ENCODE data around the gene MICB. TPM values are rescaled to one million over a fixed set of nuclear protein-coding genes. Genes with fewer than 3 reads are reported as not detected.

The MICB gene
- polyA plus RNA-seq, 1 experiment = 23.4 TPM

DNA sequence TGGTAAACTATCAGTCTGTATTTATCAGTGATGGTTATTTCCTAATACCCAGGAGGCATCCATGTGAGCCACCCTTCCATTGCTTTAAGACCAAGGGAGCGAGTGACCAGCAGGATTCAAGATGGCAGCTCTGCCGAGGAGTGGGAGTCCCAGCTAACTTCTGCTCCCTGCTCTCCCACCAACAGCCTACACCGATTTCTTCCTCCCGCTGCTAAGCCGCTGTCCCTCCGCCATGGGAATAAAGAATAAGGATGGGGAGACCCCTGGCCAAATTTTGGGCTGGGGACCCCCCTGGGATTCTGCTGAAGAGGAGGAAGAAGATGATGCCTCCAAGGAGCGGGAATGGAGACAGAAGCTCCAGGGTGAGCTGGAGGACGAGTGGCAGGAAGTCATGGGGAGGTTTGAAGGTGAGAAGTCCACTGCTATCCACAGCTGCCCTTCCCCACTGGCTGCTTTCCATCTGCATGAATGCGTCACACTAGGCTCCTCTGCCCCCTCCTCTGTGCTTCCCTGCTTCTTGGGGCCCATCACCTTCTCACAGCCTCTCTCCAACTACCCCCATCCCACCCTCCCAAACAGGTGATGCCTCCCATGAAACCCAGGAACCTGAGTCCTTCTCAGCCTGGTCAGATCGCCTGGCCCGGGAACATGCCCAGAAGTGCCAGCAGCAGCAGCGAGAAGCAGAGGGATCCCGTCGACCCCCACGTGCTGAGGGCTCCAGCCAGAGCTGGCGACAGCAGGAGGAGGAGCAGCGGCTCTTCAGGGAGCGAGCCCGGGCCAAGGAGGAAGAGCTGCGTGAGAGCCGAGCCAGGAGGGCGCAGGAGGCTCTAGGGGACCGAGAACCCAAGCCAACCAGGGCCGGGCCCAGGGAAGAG lies 59.7 kb downstream of the MICB start:
- H3K4me3 ChIP-seq (ENCODE audit: low read depth, low read length) = no peak overlapping the region
- H3K36me3 ChIP-seq (ENCODE audit: control insufficient read depth, insufficient read depth, low read length) = peaks cover 18% of the 10 kb centered on the region
- TF ChIP-seq, protein P1, sequence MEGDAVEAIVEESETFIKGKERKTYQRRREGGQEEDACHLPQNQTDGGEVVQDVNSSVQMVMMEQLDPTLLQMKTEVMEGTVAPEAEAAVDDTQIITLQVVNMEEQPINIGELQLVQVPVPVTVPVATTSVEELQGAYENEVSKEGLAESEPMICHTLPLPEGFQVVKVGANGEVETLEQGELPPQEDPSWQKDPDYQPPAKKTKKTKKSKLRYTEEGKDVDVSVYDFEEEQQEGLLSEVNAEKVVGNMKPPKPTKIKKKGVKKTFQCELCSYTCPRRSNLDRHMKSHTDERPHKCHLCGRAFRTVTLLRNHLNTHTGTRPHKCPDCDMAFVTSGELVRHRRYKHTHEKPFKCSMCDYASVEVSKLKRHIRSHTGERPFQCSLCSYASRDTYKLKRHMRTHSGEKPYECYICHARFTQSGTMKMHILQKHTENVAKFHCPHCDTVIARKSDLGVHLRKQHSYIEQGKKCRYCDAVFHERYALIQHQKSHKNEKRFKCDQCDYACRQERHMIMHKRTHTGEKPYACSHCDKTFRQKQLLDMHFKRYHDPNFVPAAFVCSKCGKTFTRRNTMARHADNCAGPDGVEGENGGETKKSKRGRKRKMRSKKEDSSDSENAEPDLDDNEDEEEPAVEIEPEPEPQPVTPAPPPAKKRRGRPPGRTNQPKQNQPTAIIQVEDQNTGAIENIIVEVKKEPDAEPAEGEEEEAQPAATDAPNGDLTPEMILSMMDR (IDR thresholded peaks at IDR 0.05; ENCODE audit: insufficient read depth, low read depth, low read length) = no peak
- ChIA-PET CTCF (interaction anchor here (3.6 kb wide), 1 partner anchor 39 kb away, joined by 29 read pairs; no protein-coding TSS in a partner anchor), POLR2A (no interaction called here)
- H3K27me3 ChIP-seq (ENCODE audit: control insufficient read depth, insufficient read depth, low read length) = no peaks in the 10 kb centered on the region
- no peak for DNase-seq (ENCODE audit: low read depth)

- DNase-seq (ENCODE audit: low read depth) = no peak
- CTCF ChIA-PET = interaction anchor here (1.4 to 3.6 kb wide), 3 partner anchors 11 to 39 kb away, joined by 3 to 29 read pairs (median 18); partner anchors contain the start of genes LTB and NFKBIL1
- TF ChIP-seq, protein P1 (IDR thresholded peaks at IDR 0.05; ENCODE audit: insufficient read depth, low read depth, low read length) = no peak
- Histone ChIP-seq H3K27me3 (ENCODE audit: control insufficient read depth, insufficient read depth, low read length) (no peaks in the 10 kb centered on the region), H3K36me3 (ENCODE audit: control insufficient read depth, insufficient read depth, low read length) (peaks cover 18% of the 10 kb centered on the region), H3K4me3 (ENCODE audit: low read depth, low read length) (no peak overlapping the region)
- POLR2A ChIA-PET = no interaction called here
These were observed 60.3 kb downstream of the MICB start for GRCh38 chr6:31558318-31558625.

DNA sequence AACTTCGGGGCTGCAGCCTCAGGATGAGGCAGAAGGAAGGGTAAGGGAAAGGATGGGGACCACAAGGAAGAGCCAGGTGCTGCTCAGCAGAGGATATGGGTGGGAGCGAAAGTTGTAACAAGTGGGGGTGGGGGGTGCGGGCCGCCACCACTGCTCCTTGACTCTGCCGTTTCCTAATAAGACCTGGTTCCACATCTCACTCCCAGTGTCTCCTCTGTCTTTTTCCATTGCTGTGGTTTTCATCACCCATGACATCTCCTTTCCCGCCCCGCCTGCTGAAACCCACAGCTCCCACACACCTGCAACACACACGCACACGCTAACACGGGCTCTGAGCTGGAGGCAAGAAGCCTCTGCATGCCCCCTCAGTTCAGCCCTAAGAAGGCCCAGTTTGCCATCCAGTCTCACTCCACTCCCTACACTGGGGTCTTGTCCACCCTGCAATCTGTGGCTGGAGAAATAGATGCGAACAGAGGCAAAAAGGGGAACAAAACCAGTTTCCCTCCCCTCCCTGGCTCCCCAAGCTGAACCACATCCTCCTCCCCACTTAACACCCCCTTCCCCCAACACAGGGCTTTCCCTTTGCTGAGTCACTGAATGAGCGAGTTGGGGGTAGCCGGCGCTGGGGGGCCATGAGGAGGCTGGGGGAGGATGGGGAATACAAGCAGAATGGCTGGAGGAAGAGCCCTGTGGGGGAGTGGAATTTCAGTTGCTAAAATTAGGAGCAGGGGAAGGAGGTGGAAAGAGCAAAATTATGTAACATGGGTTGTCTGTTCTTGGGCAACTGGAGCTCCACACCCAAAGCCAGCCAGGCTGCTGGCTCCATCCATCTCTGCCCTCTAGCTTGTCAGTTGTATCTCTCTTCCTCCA lies 60.9 kb downstream of the MICB start:
- Histone ChIP-seq H3K4me3 (ENCODE audit: low read depth, low read length) (no peak overlapping the region), H3K36me3 (ENCODE audit: control insufficient read depth, insufficient read depth, low read length) (peaks cover 18% of the 10 kb centered on the region), H3K27me3 (ENCODE audit: control insufficient read depth, insufficient read depth, low read length) (no peaks in the 10 kb centered on the region)
- DNase-seq (ENCODE audit: low read depth) = no peak
- TF ChIP-seq, protein P1 (IDR thresholded peaks at IDR 0.05; ENCODE audit: insufficient read depth, low read depth, low read length) = no peak
- CTCF ChIA-PET = interaction anchor here (0.7 to 3.6 kb wide), 7 partner anchors 11 to 38 kb away, joined by 3 to 29 read pairs (median 3); partner anchors contain the start of genes ATP6V1G2, DDX39B, LST1 and LTB
- POLR2A ChIA-PET = no interaction called here

- peaks cover 16% of the 10 kb centered on the region for H3K36me3 ChIP-seq (ENCODE audit: control insufficient read depth, insufficient read depth, low read length)
- TF ChIP-seq, protein P1 (IDR thresholded peaks at IDR 0.05; ENCODE audit: insufficient read depth, low read depth, low read length) = no peak
- DNase-seq (ENCODE audit: low read depth) = no peak
- H3K4me3 ChIP-seq (ENCODE audit: low read depth, low read length) = no peak overlapping the region
- ChIA-PET POLR2A (no interaction called here), CTCF (interaction anchor here (0.7 to 3.6 kb wide), 7 partner anchors 12 to 37 kb away, joined by 3 to 29 read pairs (median 3); partner anchors contain the start of genes ATP6V1G2, DDX39B, LST1 and LTB)
- no peaks in the 10 kb centered on the region for H3K27me3 ChIP-seq (ENCODE audit: control insufficient read depth, insufficient read depth, low read length)
These were observed 61.6 kb downstream of the MICB start for GRCh38 chr6:31559606-31559957.

All from BJ (cell line).